Kidney capillary endothelial cell (primary cell): ENCODE data around the gene FNDC1.

Experiments
- DNase-seq: peaks from one replicate; pipeline ENCODE4 v3.0.0-alpha.2; 2018; ENCODE audit warnings: low spot score

FNDC1 gene

DNA sequence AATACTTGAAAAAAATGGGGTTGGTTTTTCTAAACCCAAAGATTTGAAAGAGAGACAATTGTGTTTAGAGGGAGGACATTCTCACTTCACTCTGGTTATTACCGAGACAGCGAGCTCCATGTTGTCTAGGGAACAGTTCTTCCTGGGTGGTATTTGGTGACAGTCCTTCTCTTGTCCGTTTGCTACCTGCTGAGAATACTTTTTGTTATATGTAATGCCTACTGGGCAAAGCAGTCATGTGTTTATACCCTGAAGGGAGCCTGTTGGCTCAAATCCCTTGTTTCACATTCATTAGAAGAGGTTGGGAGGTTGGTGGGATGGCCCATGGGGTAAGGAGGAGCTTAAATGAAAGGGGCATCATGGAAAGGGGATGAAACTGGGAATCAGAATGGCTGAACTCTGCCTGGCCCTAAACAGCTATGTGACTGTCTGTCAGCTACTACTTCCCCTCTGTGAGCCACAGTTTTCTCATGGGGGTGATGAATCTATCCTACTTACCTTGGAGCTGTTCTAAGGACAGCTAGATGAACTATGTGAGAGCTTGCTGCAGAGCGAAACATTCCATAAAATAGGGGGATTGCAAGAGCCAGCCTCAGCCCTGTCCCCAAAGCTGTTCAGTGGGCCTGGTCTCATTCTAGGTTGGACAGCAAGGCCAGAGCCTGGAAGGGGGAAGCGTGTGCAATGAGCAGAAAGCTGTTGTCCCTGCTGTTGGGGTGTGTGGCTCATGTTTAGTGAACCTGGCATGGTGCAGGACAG is 43.5 kb downstream of the FNDC1 start:
- no peak for DNase-seq

- no peak for DNase-seq
Observed at GRCh38 chr6:159213405-159213804, 44.2 kb downstream of the FNDC1 start.

GRCh38 chr6:159214281-159214680 is 45.1 kb downstream of the FNDC1 start:
- no peak for DNase-seq

DNA sequence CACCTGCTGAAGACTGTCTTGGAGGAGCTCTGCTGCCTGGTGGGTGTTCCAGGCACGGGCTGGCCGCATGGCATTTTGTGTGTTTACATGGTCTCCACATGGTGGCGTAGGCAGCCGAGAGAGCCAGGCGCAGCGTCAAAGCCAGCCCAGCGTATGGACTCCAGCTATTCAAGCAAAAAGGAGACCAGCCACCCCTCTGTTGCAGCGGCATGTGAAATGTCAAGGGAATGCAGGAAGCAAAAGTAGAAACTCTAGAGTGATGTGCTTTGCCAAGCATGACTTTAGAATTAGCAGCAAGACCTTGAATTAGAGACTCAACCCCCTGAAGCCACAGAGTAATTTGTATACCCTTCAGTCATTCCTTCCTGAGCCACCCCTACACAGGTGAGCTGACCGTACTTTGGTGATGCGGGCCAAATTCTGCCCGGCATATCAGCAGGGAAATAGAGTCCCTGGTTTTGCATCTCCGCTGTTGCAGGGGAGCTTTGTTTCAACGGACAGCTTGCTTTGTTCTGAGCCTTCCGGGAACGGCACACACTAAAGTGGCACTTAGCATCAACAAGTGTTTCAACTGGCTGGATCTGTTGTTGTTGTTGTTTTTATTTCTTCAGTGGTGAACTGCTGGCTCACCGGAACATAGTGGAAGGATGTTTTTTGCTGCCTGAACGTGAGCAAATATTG is 48.5 kb downstream of the FNDC1 start:
- DNase-seq = no peak

GRCh38 chr6:159220093-159220492 is 50.9 kb downstream of the FNDC1 start:
- DNase-seq = no peak

GRCh38 chr6:159221486-159222170 is 52.4 kb downstream of the FNDC1 start:
- no peak for DNase-seq

DNA sequence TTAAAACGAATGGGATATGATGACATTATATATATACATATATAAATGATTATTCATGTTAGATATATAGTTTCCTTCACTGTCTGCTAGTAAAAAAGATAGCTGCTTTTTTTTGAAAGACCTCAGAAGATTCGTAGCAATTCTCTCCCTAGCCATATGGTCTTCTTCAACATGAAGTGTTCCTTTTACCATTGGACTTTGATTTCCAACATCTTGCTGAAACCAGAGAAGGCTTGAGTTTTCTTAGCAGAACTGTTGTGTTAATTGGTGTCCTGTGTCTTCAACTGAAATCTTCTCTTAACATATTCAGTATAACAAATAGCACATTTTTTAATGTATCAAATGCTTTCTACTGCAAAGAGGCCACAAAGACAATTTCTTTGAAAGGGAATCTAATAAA is 55.3 kb downstream of the FNDC1 start:
- DNase-seq = no peak

GRCh38 chr6:159229651-159230051 is 60.5 kb downstream of the FNDC1 start:
- DNase-seq = no peak

DNA sequence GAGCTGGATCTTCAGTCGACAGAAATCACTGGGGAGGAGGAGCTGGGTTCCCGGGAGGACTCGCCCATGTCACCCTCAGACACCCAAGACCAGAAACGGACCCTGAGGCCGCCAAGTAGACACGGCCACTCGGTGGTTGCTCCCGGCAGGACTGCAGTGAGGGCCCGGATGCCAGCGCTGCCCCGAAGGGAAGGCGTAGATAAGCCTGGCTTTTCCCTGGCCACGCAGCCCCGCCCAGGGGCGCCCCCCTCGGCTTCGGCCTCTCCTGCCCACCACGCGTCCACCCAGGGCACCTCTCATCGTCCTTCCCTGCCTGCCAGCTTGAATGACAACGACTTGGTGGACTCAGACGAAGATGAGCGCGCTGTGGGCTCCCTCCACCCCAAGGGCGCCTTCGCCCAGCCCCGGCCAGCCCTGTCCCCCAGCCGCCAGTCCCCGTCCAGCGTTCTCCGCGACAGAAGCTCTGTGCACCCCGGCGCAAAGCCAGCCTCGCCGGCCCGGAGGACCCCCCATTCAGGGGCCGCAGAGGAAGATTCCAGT is 63.0 kb downstream of the FNDC1 start:
- DNase-seq = no peak

GRCh38 chr6:159232751-159233150 is 63.6 kb downstream of the FNDC1 start:
- no peak for DNase-seq

DNA sequence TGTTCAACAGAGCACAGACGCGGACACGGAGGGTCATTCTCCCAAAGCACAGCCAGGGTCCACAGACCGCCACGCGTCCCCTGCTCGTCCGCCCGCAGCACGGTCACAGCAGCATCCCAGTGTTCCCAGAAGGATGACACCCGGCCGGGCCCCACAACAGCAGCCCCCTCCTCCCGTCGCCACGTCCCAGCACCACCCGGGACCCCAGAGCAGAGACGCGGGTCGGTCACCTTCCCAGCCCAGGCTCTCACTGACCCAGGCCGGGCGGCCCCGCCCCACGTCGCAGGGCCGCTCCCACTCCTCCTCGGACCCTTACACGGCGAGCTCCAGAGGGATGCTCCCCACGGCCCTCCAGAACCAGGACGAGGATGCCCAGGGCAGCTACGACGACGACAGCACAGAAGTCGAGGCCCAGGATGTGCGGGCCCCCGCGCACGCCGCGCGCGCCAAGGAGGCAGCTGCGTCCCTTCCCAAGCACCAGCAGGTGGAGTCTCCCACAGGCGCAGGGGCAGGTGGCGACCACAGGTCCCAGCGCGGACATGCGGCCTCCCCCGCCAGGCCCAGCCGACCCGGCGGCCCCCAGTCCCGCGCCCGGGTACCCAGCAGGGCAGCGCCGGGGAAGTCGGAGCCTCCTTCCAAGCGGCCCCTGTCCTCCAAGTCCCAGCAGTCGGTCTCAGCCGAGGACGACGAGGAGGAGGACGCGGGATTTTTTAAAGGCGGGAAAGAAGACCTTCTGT is 64.3 kb downstream of the FNDC1 start:
- no peak for DNase-seq

DNA sequence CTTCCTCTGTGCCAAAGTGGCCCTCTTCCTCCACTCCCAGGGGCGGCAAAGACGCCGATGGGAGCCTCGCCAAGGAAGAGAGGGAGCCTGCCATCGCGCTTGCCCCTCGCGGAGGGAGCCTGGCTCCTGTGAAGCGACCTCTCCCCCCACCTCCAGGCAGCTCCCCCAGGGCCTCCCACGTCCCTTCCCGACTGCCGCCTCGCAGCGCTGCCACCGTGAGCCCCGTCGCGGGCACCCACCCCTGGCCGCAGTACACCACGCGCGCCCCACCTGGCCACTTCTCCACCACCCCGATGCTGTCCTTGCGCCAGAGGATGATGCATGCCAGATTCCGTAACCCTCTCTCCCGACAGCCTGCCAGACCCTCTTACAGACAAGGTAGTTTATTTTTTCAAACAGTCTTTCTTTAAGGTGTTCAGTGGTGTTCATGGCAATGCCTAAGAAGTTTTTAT is 64.9 kb downstream of the FNDC1 start:
- no peak for DNase-seq

GRCh38 chr6:159238920-159239558 is 69.8 kb downstream of the FNDC1 start:
- DNase-seq = no peak

GRCh38 chr6:159249128-159249527 is 79.9 kb downstream of the FNDC1 start:
- DNase-seq = no peak

GRCh38 chr6:159249752-159250151 is 80.6 kb downstream of the FNDC1 start:
- no peak for DNase-seq

DNA sequence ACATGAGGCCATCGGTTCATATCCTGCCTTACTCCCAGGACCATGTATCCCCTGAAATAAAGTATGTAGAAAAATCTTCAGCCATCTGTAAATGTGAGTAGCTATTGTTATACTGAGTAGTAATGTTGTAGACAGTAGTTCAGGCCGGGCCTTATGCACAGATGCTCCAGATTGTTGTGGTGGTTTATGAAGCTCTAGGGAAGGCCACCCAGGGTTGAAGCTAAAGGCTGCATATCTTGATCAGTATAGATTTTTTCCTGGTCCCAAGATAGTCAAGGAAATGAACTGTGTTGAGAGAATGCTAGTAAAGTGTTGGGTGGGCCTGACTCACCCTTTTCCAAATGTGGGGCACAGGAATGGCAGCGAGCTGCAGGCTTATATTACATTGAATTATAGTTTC is 81.4 kb downstream of the FNDC1 start:
- no peak for DNase-seq

GRCh38 chr6:159252955-159253508 is 83.8 kb downstream of the FNDC1 start:
- peak; percentile 28 for DNase-seq

GRCh38 chr6:159254186-159254585 is 85.0 kb downstream of the FNDC1 start:
- no peak for DNase-seq

GRCh38 chr6:159255434-159255951 is 86.3 kb downstream of the FNDC1 start:
- no peak for DNase-seq

- no peak for DNase-seq
Observed at GRCh38 chr6:159256128-159256527, 86.9 kb downstream of the FNDC1 start.

DNA sequence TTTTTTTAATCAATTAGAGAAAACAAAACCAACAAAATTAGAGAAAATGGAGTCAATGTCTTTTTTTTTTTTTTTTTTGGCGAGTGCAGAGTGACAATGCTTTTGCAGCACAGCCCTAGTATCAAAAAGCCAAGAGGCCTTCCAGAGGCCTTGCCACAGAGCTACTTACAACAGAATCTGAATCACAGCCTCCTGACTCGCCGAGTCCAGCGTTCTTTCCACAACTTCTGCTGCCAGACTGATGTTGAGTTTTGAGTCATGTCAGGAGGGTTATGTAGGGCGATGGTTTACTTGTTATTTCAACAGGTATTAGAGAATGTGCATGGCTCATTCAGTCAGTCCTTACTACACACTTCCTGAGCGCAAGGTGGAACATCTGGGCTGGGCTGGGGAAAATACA is 88.6 kb downstream of the FNDC1 start:
- DNase-seq = no peak
